WTC11 (cell line): ENCODE results near the gene EEIG2.
"Not testable (repeated sequence)": the region's sequence is repeated elsewhere in the genome, so short reads cannot be mapped to it uniquely, and the experiment has no call there.

Source experiments
- CTCF ChIP-seq: fragments of 200-600 bp; IDR thresholded peaks from 2 replicates; pipeline ENCODE4 v1.8.0; 2022; ENCODE audit warnings: antibody characterized with exemption
- FOXJ3 ChIP-seq: sonication (generic); formaldehyde crosslinking; IDR thresholded peaks from 2 replicates; pipeline ENCODE4 v1.9.0; 2021; ENCODE audit warnings: missing genetic modification reagents, mild to moderate bottlenecking, borderline replicate concordance
- MAX ChIP-seq: sonication (generic); formaldehyde crosslinking; IDR thresholded peaks from 2 replicates; pipeline ENCODE4 v1.8.0; 2022; ENCODE audit warnings: mild to moderate bottlenecking, missing genetic modification reagents
- MYBL2 ChIP-seq: sonication (generic); formaldehyde crosslinking; IDR thresholded peaks from 2 replicates; pipeline ENCODE4 v1.8.1; 2023; ENCODE audit warnings: mild to moderate bottlenecking, moderate library complexity, missing genetic modification reagents
- NFE2L1 ChIP-seq: sonication (generic); formaldehyde crosslinking; IDR thresholded peaks from 2 replicates; pipeline ENCODE4 v1.8.1; 2023; ENCODE audit warnings: missing genetic modification reagents
- RELA ChIP-seq: sonication (generic); formaldehyde crosslinking; IDR thresholded peaks from 2 replicates; pipeline ENCODE4 v1.8.1; 2022; ENCODE audit warnings: missing genetic modification reagents, mild to moderate bottlenecking, borderline replicate concordance
- SMAD4 ChIP-seq: sonication (generic); formaldehyde crosslinking; IDR thresholded peaks from 2 replicates; pipeline ENCODE4 v1.8.0; 2022; ENCODE audit warnings: mild to moderate bottlenecking, missing genetic modification reagents

- TF ChIP-seq SMAD4 (CRISPR knock-in tag); NFE2L1; CTCF; RELA; FOXJ3 (CRISPR knock-in tag); MAX; MYBL2 (CRISPR knock-in tag): not testable (repeated sequence)
These were observed 23.9 kb upstream of the EEIG2 start for GRCh38 chr1:108536021-108536420.
